Epidermal melanocyte (primary cell): ENCODE data around the gene BCCIP.

Source experiments
- DNase-seq: peaks from one replicate; pipeline ENCODE4 v3.0.0; 2011; ENCODE audit warnings: low spot score; ENCODE audit not compliant: insufficient read length

Gene BCCIP

GRCh38 chr10:125822878-125823662, at the start of gene BCCIP, which contains the start of gene UROS:
TSS of gene BCCIP (plus strand) at chr10:125823546. CDS start at chr10:125823558, 12 bp downstream.
TSS of gene UROS (minus strand) at chr10:125823258. CDS start at chr10:125816499, 6,759 bp downstream.
- DNase-seq: peak; percentile 74

- DNase-seq: no peak
Measured at GRCh38 chr10:125773687-125774543, 49.4 kb upstream of the BCCIP start.

- DNase-seq: no peak
Measured at GRCh38 chr10:125774581-125775191, 48.7 kb upstream of the BCCIP start.

GRCh38 chr10:125775491-125776106, 47.7 kb upstream of the BCCIP start, which contains the start of gene MMP21:
TSS of gene MMP21 (minus strand) at chr10:125775821. CDS start at chr10:125775821, 0 bp downstream.
- no peak for DNase-seq

GRCh38 chr10:125777806-125778205, 45.5 kb upstream of the BCCIP start:
- DNase-seq: no peak

GRCh38 chr10:125778556-125778955, 44.8 kb upstream of the BCCIP start:
- DNase-seq: no peak

- no peak for DNase-seq
Measured at GRCh38 chr10:125779403-125780327, 43.7 kb upstream of the BCCIP start.

GRCh38 chr10:125781374-125781773, 42.0 kb upstream of the BCCIP start:
- DNase-seq: no peak

- DNase-seq: no peak
Measured at GRCh38 chr10:125782054-125782453, 41.3 kb upstream of the BCCIP start.

- no peak for DNase-seq
Measured at GRCh38 chr10:125782616-125783015, 40.7 kb upstream of the BCCIP start.

GRCh38 chr10:125783408-125783807, 39.9 kb upstream of the BCCIP start:
- DNase-seq: no peak

GRCh38 chr10:125783957-125784356, 39.4 kb upstream of the BCCIP start:
- DNase-seq: no peak

GRCh38 chr10:125785791-125786190, 37.6 kb upstream of the BCCIP start:
- DNase-seq: no peak

- no peak for DNase-seq
Measured at GRCh38 chr10:125788156-125789034, 35.0 kb upstream of the BCCIP start.

- DNase-seq: no peak
Measured at GRCh38 chr10:125792342-125793300, 30.7 kb upstream of the BCCIP start.

- peak; percentile 76 for DNase-seq
Measured at GRCh38 chr10:125795128-125795527, 28.2 kb upstream of the BCCIP start.

GRCh38 chr10:125795637-125796190, 27.6 kb upstream of the BCCIP start:
- DNase-seq: no peak

GRCh38 chr10:125797424-125797823, 25.9 kb upstream of the BCCIP start:
- no peak for DNase-seq
